DND-41 (cell line): ENCODE measurements around the gene HARS2.
"Not testable (repeated sequence)": the region's sequence is repeated elsewhere in the genome, so short reads cannot be mapped to it uniquely, and the experiment has no call there.

Experiments used
- ATAC-seq: fragments of 200-7000 bp; cut with Tn5 transposase; 3 replicates; pipeline ENCODE4 v1.9.1; 2021; ENCODE audit warnings: low read depth; ENCODE audit not compliant: insufficient read depth
- DNase-seq: peaks from one replicate; pipeline ENCODE4 v3.0.0-alpha.2; 2020
- H2AFZ ChIP-seq: 2 replicates; pipeline ENCODE4 v1.6.0; 2012; ENCODE audit warnings: low read depth, low read length
- H3K27ac ChIP-seq: 2 replicates; pipeline ENCODE4 v1.5.1; 2012; ENCODE audit warnings: low read length, inconsistent platforms
- H3K27me3 ChIP-seq: fragments of 200-600 bp; sonication (generic); 2 replicates; pipeline ENCODE4 v1.6.0; 2012; ENCODE audit warnings: low read length, mild to moderate bottlenecking, inconsistent platforms; ENCODE audit not compliant: insufficient read depth, poor library complexity
- H3K36me3 ChIP-seq: 2 replicates; pipeline ENCODE4 v1.5.1; 2012; ENCODE audit warnings: low read length, inconsistent platforms; ENCODE audit not compliant: insufficient read depth
- H3K4me1 ChIP-seq: 2 replicates; pipeline ENCODE4 v1.5.1; 2012; ENCODE audit warnings: mild to moderate bottlenecking, low read length; ENCODE audit not compliant: insufficient read depth
- H3K4me2 ChIP-seq: 2 replicates; pipeline ENCODE4 v1.6.0; 2012; ENCODE audit warnings: mild to moderate bottlenecking, moderate library complexity, low read length, inconsistent platforms; ENCODE audit not compliant: insufficient read depth
- H3K4me3 ChIP-seq, 2 experiments: fragments of 200-600 bp in 1 of 2; shearing (Covaris generic) in 1 of 2; 2 replicates each; pipeline ENCODE4 v1.5.1; 2012 to 2016; ENCODE audit warnings: inconsistent platforms in 2 of 2, low read length in 2 of 2, mild to moderate bottlenecking in 2 of 2, low read depth in 1 of 2, moderate library complexity in 1 of 2
- H3K79me2 ChIP-seq: 2 replicates; pipeline ENCODE4 v1.6.0; 2012; ENCODE audit warnings: low read length, inconsistent platforms; ENCODE audit not compliant: insufficient read depth
- H3K9ac ChIP-seq: 2 replicates; pipeline ENCODE4 v1.6.0; 2012; ENCODE audit warnings: low read depth, mild to moderate bottlenecking, inconsistent platforms, low read length, moderate library complexity
- H3K9me3 ChIP-seq: 2 replicates; pipeline ENCODE4 v1.5.1; 2012; ENCODE audit warnings: low read length, moderate library complexity, mild to moderate bottlenecking, inconsistent platforms; ENCODE audit not compliant: insufficient read depth, severe bottlenecking
- H4K20me1 ChIP-seq: 2 replicates; pipeline ENCODE4 v1.6.0; 2012; ENCODE audit warnings: low read length; ENCODE audit not compliant: insufficient read depth
- CTCF ChIP-seq: IDR thresholded peaks from 2 replicates; pipeline ENCODE4 v1.5.1; 2012; ENCODE audit warnings: borderline replicate concordance, low read length, moderate library complexity, mild to moderate bottlenecking; ENCODE audit not compliant: poor library complexity, severe bottlenecking; ENCODE audit errors: extremely low read depth
- EZH2 ChIP-seq: IDR thresholded peaks from 3 replicates; pipeline ENCODE4 v1.6.1; 2012; ENCODE audit warnings: borderline replicate concordance, low read depth, mild to moderate bottlenecking, moderate library complexity, low read length, inconsistent platforms; ENCODE audit not compliant: severe bottlenecking

Gene HARS2

GRCh38 chr5:140718266-140718592 lies 27.0 kb downstream of the HARS2 start:
- Histone ChIP-seq H3K27ac (no peak overlapping the region), H3K9me3 (no peaks in the 10 kb centered on the region), H4K20me1 (no peaks in the 10 kb centered on the region), H3K36me3 (no peaks in the 10 kb centered on the region), H2AFZ (peak overlapping the region; percentile 39; the same call in 1 of the 2 replicates), H3K4me1 (no peaks in the 10 kb centered on the region), H3K9ac (no peak overlapping the region), H3K27me3 (no peaks in the 10 kb centered on the region), H3K79me2 (no peaks in the 10 kb centered on the region), H3K4me3 (no peak overlapping the region), H3K4me2 (no peak overlapping the region)
- no peak for TF ChIP-seq EZH2
- TF ChIP-seq CTCF: no peak
- ATAC-seq (no peak), DNase-seq (no peak)

GRCh38 chr5:140720738-140721137 lies 29.5 kb downstream of the HARS2 start:
- DNase-seq, H3K9ac ChIP-seq, H3K4me1 ChIP-seq, H3K4me2 ChIP-seq, H3K9me3 ChIP-seq, H3K27me3 ChIP-seq, H3K79me2 ChIP-seq, H3K4me3 ChIP-seq, ATAC-seq, H3K36me3 ChIP-seq, H3K27ac ChIP-seq, H4K20me1 ChIP-seq, H2AFZ ChIP-seq: not testable (repeated sequence)

GRCh38 chr5:140721395-140721794 lies 30.1 kb downstream of the HARS2 start:
- not testable (repeated sequence) for H3K4me3 ChIP-seq, H2AFZ ChIP-seq, H4K20me1 ChIP-seq, H3K27me3 ChIP-seq, DNase-seq, H3K9me3 ChIP-seq, H3K27ac ChIP-seq, H3K36me3 ChIP-seq, H3K4me1 ChIP-seq, H3K79me2 ChIP-seq, H3K9ac ChIP-seq, ATAC-seq, H3K4me2 ChIP-seq

GRCh38 chr5:140725799-140726471 lies 34.7 kb downstream of the HARS2 start:
- Histone ChIP-seq H3K9me3 (no peaks in the 10 kb centered on the region), H3K79me2 (no peaks in the 10 kb centered on the region), H3K9ac (no peak overlapping the region), H4K20me1 (no peaks in the 10 kb centered on the region), H3K27me3 (no peaks in the 10 kb centered on the region), H3K4me2 (no peak overlapping the region), H3K36me3 (no peaks in the 10 kb centered on the region), H3K4me3 (no peak overlapping the region), H2AFZ (no peak overlapping the region), H3K4me1 (no peaks in the 10 kb centered on the region), H3K27ac (no peak overlapping the region)
- no peak for DNase-seq
- peak; percentile 24; the same call in 1 of the 3 replicates for ATAC-seq
- no peak for TF ChIP-seq EZH2
- TF ChIP-seq CTCF: no peak
